Breast epithelium (tissue), 3 donors: ENCODE data around the gene GIGYF2.

Experiments
- POLR2A ChIP-seq: fragments of 450-650 bp; IDR thresholded peaks from one replicate; pipeline ENCODE4 v1.6.1; 2016; ENCODE audit warnings: antibody characterized with exemption, mild to moderate bottlenecking, moderate library complexity
- POLR2AphosphoS5 ChIP-seq, 3 donors: sonication (generic); formaldehyde crosslinking; IDR thresholded peaks; one replicate each; pipeline ENCODE4 v1.6.1; 2017; ENCODE audit warnings: antibody characterized with exemption in 3 of 3
- TF ChIP-seq, protein P1 (sequence below), 3 donors: fragments of 450-650 bp; IDR thresholded peaks; one replicate each; pipeline ENCODE4 v1.5.1; 2016 to 2017; ENCODE audit warnings: antibody characterized with exemption in 3 of 3, mild to moderate bottlenecking in 3 of 3, moderate library complexity in 3 of 3

DNA sequence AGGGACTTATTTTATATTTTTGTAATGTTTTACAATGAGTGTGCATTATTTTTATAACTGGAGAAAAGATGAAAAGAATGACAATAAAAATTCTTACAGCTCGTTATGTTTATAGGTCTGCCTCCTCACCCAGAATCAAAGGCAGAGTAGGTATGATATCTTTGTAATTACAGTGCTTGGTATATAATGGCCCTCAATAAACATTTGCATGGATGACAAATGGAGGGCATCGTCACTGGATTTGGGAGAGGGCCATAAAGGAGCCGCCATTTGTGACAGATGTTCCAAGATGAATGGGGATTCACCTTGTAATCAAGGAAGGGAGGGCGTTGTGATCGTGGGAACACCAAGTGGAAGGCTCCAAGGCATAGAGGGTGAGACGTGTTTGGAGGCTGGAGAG is 22.6 kb upstream of the GIGYF2 start:
- TF ChIP-seq, protein P1, sequence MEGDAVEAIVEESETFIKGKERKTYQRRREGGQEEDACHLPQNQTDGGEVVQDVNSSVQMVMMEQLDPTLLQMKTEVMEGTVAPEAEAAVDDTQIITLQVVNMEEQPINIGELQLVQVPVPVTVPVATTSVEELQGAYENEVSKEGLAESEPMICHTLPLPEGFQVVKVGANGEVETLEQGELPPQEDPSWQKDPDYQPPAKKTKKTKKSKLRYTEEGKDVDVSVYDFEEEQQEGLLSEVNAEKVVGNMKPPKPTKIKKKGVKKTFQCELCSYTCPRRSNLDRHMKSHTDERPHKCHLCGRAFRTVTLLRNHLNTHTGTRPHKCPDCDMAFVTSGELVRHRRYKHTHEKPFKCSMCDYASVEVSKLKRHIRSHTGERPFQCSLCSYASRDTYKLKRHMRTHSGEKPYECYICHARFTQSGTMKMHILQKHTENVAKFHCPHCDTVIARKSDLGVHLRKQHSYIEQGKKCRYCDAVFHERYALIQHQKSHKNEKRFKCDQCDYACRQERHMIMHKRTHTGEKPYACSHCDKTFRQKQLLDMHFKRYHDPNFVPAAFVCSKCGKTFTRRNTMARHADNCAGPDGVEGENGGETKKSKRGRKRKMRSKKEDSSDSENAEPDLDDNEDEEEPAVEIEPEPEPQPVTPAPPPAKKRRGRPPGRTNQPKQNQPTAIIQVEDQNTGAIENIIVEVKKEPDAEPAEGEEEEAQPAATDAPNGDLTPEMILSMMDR (IDR thresholded peaks at IDR 0.05), result no peak
- TF ChIP-seq POLR2AphosphoS5 (IDR thresholded peaks at IDR 0.05) (no peak), POLR2A (no peak)
